NCI-H526 (cell line): Measurements from ENCODE around the gene PPP2R3A.
A peak's percentile ranks its signal among the peaks of the same experiment; 100 is the strongest.

Source experiments
- DNase-seq, 2 experiments: peaks; one replicate each; lab custom pipeline; 2025; lab: John Stamatoyannopoulos, UW

The PPP2R3A gene

GRCh38 chr3:135967867-135968266, 2.3 kb downstream of the PPP2R3A start:
- DNase-seq, result peak in 1 of 2 experiments; percentile 50

DNA sequence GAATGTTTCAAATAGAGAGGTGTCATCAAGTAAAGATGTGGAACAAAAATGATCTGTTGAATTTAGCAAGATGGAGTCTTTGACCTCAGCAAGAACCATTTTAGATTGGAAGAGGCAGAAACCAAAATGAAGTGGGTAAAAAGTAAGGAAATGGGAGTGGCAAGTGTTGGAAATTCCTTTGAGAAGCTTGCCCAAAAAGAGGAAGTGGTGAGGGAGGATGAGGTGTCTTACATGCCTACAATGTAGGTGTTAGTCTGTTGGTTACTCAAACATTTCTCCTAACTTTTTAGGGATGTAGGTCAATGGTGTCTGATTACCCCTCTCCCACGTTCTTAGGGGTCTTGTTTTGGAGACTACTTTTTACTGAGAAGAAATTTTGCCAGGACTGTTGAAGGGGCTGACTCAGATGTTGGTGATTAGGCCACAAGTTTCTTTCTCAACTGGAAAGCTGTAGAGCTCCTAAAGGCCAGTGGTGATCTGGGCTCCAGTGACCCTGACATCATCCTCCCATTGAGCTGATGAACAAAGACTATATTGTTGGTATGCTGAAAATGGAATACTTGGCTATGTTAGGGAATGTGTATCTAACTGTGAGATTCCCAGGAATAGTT, 5.1 kb downstream of the PPP2R3A start:
- DNase-seq, result no peak

DNA sequence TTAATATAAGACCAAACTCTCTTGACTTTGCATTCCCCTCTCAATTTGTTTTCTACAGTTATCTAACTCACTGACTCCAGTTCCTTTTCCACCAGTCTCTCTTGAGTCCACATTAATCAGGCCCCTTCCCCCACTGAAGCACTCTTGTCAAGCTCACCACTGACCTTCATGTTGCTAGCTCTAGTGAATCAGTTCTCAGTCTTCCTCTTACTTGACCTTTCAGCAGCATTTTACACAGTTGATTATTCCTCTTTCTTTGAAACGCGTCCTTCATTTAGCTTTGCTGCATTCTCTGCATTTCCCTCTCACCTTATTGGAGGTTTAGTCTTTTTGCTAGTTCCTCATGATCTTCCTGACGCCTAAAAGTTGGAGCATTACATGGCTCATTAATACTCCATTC, 8.3 kb downstream of the PPP2R3A start:
- DNase-seq, result no peak

GRCh38 chr3:135975053-135975452, 9.5 kb downstream of the PPP2R3A start:
- DNase-seq, result no peak

- no peak for DNase-seq
Measured at GRCh38 chr3:135975536-135975935, 10.0 kb downstream of the PPP2R3A start.

GRCh38 chr3:135980343-135980742, 14.8 kb downstream of the PPP2R3A start:
- no peak for DNase-seq

DNA sequence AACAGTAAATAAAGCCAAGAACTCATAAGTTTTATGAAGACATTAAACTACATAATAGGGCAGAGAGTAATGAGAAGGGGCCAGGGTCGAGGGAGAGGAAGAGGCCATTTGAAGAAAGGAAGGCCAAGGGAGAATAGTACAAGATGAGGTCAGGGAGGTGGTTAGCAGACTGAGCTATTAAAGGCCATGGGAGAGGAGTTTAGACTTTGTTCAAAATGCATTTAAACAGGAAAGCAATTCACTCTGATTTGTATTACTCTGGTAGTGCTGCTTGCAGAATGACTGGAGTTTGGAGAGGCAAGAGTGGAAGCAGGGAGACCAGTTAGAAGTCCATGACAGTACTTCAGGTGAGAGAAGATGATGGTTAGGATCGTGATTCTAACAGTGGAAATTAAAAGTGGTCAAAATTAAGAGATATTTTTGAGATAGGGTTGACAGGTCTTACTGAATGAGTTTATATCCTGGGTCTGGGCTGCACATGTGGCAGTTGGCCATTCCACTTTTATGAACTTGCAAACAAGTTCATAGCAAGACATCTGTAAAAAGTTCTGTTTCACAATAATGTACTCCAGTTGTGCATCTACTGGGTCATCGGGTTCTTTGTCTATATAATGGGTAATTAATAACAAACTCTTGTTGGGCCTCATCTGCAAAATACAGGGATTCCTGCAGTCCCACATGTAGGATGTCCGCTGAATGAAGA, 16.3 kb downstream of the PPP2R3A start:
- DNase-seq, result no peak

- DNase-seq, result no peak
Measured at GRCh38 chr3:135982404-135982761, 16.9 kb downstream of the PPP2R3A start.

GRCh38 chr3:135982922-135983581, 17.5 kb downstream of the PPP2R3A start:
- no peak for DNase-seq

- no peak for DNase-seq
Measured at GRCh38 chr3:135987661-135988060, 22.1 kb downstream of the PPP2R3A start.

DNA sequence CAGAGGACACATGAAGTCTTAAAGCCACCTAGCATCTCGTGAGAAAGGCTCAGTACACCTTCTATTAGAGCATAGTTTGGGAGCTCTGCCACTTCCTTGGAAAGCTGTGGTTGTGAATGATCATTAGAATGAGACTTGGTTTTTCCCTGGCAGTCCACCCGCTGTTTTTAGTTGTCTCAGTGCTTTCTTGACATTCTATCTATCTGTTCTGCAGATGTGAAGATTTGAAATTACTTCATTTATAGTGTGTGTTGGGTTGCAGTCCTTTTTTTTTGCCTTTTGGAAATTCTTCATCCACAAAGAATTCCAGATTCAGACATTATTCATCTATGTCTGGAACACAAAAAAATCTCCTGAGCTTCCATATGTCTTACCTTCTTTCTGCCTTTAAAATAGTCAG, 23.7 kb downstream of the PPP2R3A start:
- no peak for DNase-seq

DNA sequence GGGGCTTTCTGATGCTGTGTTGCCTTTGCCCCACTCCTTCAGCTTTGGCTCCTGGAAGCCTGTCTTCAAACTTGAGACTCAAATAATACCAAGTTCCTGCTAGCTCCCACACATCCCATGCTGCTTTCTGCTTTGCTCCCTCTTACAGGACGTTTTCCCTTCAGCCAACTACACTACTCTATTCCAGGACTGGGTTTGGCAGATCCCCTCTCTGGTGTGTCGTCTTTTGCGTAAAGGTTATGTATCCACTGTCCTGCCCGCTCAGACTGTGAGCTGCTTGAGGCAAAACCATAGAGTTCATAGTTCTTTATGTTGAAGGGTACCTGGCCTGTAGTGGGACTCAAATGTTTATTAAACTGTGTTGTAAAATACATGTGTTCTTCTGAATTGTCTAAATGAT, 25.4 kb downstream of the PPP2R3A start:
- no peak for DNase-seq

DNA sequence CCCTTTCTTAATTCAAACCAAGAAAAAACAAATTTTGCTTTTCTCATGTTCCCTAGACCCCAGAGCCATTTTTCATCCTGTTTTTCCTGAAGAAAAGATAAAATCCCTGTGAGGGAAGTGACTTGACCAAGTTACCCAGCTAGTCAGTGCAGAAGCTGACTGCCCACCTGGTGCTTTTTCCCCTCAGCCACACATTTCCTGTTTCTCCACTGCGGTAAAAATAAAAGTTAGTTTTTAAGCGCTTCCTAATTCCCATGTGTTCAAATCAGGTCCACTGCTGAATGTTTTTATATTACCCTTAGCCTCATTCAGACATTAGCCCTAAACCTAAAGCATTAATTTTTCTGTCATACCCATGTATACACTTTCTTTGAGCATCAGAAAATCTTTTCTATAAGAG, 26.1 kb downstream of the PPP2R3A start:
- DNase-seq, result no peak

DNA sequence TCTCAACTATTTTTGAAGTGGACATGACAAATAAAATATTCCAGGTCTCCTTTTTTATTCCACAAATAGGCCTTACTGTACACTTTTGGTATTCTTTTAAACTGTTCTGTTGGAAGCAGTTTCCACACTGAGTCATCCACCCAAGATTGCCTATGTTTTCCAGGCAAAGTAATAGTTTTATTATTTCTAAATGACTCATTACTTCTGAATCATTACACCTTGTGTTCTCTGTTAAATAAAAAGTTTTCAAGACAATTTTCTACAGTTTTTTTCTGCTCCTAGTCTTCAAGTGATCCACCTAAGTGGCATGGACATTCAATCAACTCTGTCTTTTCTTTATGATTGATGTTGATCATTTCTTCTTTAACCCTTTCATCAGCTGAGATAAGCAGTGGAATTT, 26.5 kb downstream of the PPP2R3A start:
- DNase-seq, result no peak

- no peak for DNase-seq
Measured at GRCh38 chr3:135994708-135995337, 29.3 kb downstream of the PPP2R3A start.

DNA sequence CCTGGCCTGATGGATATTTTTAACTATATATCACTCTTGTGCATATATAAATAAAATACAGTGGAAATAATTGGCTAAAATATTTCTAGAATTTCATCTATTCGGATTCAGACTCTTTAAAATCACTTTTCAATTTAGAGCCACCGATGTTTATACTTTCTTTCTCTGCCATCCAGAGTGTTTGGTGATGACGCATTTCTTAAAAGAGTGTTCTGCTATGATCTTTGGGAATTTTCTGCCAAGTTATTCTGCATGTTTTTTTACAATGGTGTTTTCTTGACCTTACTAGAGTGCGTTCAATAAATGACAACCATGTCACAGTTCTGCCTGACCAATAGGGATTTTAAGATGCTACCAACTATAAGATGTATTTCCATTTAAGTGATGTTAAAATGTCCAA, 30.2 kb downstream of the PPP2R3A start:
- DNase-seq, result no peak

GRCh38 chr3:135997554-135998320, 32.2 kb downstream of the PPP2R3A start:
- no peak for DNase-seq

DNA sequence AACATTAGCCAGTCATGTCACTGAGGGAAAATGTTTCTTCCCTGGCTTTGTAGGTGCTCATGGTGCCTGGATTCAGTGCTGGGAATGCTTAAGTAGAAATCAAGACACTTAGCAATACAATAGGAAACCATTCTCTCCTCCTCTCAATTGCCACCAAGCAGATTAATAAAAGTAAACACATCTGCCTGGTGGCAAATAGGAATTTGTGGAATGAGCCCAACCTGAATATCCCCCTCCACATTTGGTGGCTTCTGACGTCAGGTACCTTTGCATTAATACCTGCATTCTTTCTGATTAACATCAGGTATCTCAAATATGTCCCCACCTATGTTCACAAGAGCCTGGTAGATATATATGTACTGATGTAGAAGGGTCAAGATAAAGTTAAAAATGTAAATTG, 42.7 kb downstream of the PPP2R3A start:
- no peak for DNase-seq

DNA sequence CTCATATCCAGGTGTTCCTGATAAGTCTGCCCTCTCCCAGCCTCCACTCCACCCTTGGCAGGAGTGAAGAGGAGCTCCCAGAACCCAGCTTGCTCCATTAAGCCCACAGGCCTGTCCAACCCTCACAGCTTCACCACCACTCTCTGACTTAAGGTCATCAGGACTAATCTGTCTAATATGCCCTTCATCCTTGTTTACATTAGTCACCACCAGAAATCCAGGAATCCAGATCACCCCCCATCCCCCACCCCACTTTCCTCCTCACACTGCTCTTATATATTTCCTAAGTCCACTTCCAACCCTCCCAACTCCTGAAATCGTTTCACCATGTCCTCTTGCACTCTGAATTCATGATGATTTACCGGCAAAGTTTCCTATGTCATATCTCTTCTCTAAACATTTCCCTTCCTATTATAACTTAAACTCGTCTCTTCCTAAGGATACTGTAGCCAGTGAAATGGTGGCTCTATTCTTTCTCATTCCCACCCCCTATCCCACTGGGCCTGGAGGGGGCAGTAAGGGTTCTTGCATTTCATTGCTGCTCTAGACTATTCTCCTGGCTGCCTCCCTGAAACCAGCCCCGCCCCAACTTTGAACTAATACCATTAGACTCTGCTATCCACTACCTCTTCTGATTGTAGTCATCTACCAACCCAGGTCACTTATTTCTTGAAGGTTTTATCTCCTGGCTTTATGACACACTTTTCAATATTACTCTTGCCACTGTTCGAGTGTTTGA, 43.4 kb downstream of the PPP2R3A start:
- no peak for DNase-seq

GRCh38 chr3:136018876-136019275, 53.3 kb downstream of the PPP2R3A start:
- DNase-seq, result no peak

GRCh38 chr3:136021803-136022202, 56.3 kb downstream of the PPP2R3A start:
- DNase-seq, result no peak
